Keratinocyte (primary cell): ENCODE data around the gene DRG1. TPM values are rescaled to one million over a fixed set of nuclear protein-coding genes. Genes with fewer than 3 reads are reported as not detected.

Source experiments
- DNase-seq: peaks from one replicate; pipeline ENCODE4 v3.0.0-alpha.2; 2011; ENCODE audit warnings: low read depth, missing footprints, low spot score
- FAIRE-seq: peaks from 2 replicates; lab custom pipeline; 2011; peaks lifted over from hg19 to GRCh38; lab: Jason Lieb, UNC
- H2AFZ ChIP-seq: 2 replicates; pipeline ENCODE4 v1.6.0; 2012; ENCODE audit warnings: low read length, control low read depth, inconsistent platforms; ENCODE audit not compliant: control insufficient read depth
- H3K27ac ChIP-seq: 2 replicates; pipeline ENCODE4 v1.5.1; 2011; ENCODE audit warnings: low read length; ENCODE audit not compliant: control insufficient read depth, insufficient read depth
- H3K27me3 ChIP-seq: 3 replicates; pipeline ENCODE4 v1.6.0; 2011; ENCODE audit warnings: low read length; ENCODE audit not compliant: control insufficient read depth, insufficient read depth; ENCODE audit errors: extremely low read depth
- H3K36me3 ChIP-seq, 2 experiments: 2 replicates in 1 of 2; 3 replicates in 1 of 2; pipeline ENCODE4 v1.5.1; 2011; ENCODE audit warnings: low read length in 2 of 2, mild to moderate bottlenecking in 1 of 2; ENCODE audit not compliant: control insufficient read depth in 2 of 2, insufficient read depth in 2 of 2; ENCODE audit errors: extremely low read depth in 1 of 2
- H3K4me1 ChIP-seq: 3 replicates; pipeline ENCODE4 v1.5.1; 2011; ENCODE audit warnings: low read length; ENCODE audit not compliant: control insufficient read depth, insufficient read depth; ENCODE audit errors: extremely low read depth
- H3K4me2 ChIP-seq: 3 replicates; pipeline ENCODE4 v1.6.0; 2011; ENCODE audit warnings: low read depth, low read length; ENCODE audit not compliant: control insufficient read depth, insufficient read depth; ENCODE audit errors: extremely low read depth
- H3K4me3 ChIP-seq, 3 experiments: fragments of 200-600 bp in 1 of 3; sonication (generic) in 1 of 3; 2 replicates in 2 of 3; 3 replicates in 1 of 3; pipeline ENCODE4 v1.5.1; 2011 to 2016; ENCODE audit warnings: low read length in 3 of 3, mild to moderate bottlenecking in 3 of 3, control low read depth in 2 of 3, inconsistent platforms in 1 of 3, low read depth in 1 of 3, mixed read lengths in 1 of 3, mixed run types in 1 of 3, moderate library complexity in 1 of 3; ENCODE audit not compliant: control insufficient read depth in 2 of 3, insufficient read depth in 2 of 3; ENCODE audit errors: extremely low read depth in 1 of 3
- H3K79me2 ChIP-seq: 2 replicates; pipeline ENCODE4 v1.6.0; 2012; ENCODE audit warnings: low read length; ENCODE audit not compliant: control insufficient read depth, insufficient read depth
- H3K9ac ChIP-seq: 3 replicates; pipeline ENCODE4 v1.6.0; 2011; ENCODE audit warnings: low read length; ENCODE audit not compliant: control insufficient read depth, insufficient read depth; ENCODE audit errors: extremely low read depth
- H3K9me1 ChIP-seq: 3 replicates; pipeline ENCODE4 v1.6.0; 2011; ENCODE audit warnings: low read length; ENCODE audit not compliant: control insufficient read depth, insufficient read depth; ENCODE audit errors: extremely low read depth
- H3K9me3 ChIP-seq: 2 replicates; pipeline ENCODE4 v1.5.1; 2012; ENCODE audit warnings: low read depth, low read length; ENCODE audit not compliant: control insufficient read depth
- H4K20me1 ChIP-seq: 3 replicates; pipeline ENCODE4 v1.6.0; 2011; ENCODE audit warnings: low read length; ENCODE audit not compliant: control insufficient read depth, insufficient read depth; ENCODE audit errors: extremely low read depth
- CTCF ChIP-seq, 3 experiments: IDR thresholded peaks in 1 of 3; conservative IDR thresholded peaks in 1 of 3; optimal IDR thresholded peaks in 1 of 3; 2 replicates in 2 of 3; 3 replicates in 1 of 3; pipeline versions ENCODE3 to v1.5.1; 2011; ENCODE audit warnings: low read length in 3 of 3, mild to moderate bottlenecking in 3 of 3, moderate library complexity in 2 of 3, control low read depth in 1 of 3, inconsistent platforms in 1 of 3; ENCODE audit not compliant: insufficient read depth in 2 of 3; ENCODE audit errors: extremely low read depth in 1 of 3
- EZH2 ChIP-seq: IDR thresholded peaks from one replicate; pipeline ENCODE4 v1.6.1; 2012; ENCODE audit warnings: inconsistent platforms, mild to moderate bottlenecking, low read length, moderate library complexity
- dilution Hi-C: fragments of 300-500 bp; cut with MboI; formaldehyde crosslinking; loops from one replicate; pipeline ENCODE4 v1.7.0; 2020; ENCODE audit warnings: low sequenced_read_pairs; ENCODE audit not compliant: extremely low pct_ligation_motif_present
- polyA minus RNA-seq, 3 experiments: library from RNA; depleted of rRNA, polyadenylated mRNA; stranded (reverse); fragments of >200 nt; gene quantifications; 1 replicate in 1 of 3; 2 replicates in 1 of 3; 3 replicates in 1 of 3; pipeline ENCODE4 v1.2.3, GENCODE V29; 2011
- polyA plus RNA-seq, 5 experiments: library from polyadenylated mRNA; depleted of rRNA in 3 of 5; stranded (reverse) in 3 of 5; stranded (forward) in 1 of 5; unstranded in 1 of 5; fragments of >200 nt; gene quantifications; 1 replicate in 1 of 5; 2 replicates in 3 of 5; 3 replicates in 1 of 5; pipeline versions ENCODE4 v1.2.1 to v1.2.3, GENCODE V29; 2011 to 2012; ENCODE audit warnings: missing spikeins in 2 of 5, low read depth in 1 of 5, low replicate concordance in 1 of 5

The DRG1 gene, protein sequence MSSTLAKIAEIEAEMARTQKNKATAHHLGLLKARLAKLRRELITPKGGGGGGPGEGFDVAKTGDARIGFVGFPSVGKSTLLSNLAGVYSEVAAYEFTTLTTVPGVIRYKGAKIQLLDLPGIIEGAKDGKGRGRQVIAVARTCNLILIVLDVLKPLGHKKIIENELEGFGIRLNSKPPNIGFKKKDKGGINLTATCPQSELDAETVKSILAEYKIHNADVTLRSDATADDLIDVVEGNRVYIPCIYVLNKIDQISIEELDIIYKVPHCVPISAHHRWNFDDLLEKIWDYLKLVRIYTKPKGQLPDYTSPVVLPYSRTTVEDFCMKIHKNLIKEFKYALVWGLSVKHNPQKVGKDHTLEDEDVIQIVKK
- polyA plus RNA-seq (60.6 to 87.4 TPM (median 86.9 TPM) in 3 replicates), polyA minus RNA-seq (22.6 to 94.3 TPM (median 70.4 TPM) in 3 replicates)
- polyA plus RNA-seq (2011; ENCODE audit: low read depth), result 71.9 TPM
- 60.7 and 93.9 TPM in 2 replicates for polyA plus RNA-seq (2011; cell fraction: cytosol; rRNA removed)
- polyA plus RNA-seq (2011; cell fraction: nucleus; rRNA removed), result 49.8 and 54.5 TPM in 2 replicates
- polyA plus RNA-seq (2012; ENCODE audit: low replicate concordance), result 48.1 and 59.2 TPM in 2 replicates
- 47.8 TPM for polyA minus RNA-seq (2011; cell fraction: cytosol; rRNA and poly(A)+ RNA removed)
- polyA minus RNA-seq (2011; cell fraction: nucleus; rRNA and poly(A)+ RNA removed), result 15.4 and 28.5 TPM in 2 replicates

DNA sequence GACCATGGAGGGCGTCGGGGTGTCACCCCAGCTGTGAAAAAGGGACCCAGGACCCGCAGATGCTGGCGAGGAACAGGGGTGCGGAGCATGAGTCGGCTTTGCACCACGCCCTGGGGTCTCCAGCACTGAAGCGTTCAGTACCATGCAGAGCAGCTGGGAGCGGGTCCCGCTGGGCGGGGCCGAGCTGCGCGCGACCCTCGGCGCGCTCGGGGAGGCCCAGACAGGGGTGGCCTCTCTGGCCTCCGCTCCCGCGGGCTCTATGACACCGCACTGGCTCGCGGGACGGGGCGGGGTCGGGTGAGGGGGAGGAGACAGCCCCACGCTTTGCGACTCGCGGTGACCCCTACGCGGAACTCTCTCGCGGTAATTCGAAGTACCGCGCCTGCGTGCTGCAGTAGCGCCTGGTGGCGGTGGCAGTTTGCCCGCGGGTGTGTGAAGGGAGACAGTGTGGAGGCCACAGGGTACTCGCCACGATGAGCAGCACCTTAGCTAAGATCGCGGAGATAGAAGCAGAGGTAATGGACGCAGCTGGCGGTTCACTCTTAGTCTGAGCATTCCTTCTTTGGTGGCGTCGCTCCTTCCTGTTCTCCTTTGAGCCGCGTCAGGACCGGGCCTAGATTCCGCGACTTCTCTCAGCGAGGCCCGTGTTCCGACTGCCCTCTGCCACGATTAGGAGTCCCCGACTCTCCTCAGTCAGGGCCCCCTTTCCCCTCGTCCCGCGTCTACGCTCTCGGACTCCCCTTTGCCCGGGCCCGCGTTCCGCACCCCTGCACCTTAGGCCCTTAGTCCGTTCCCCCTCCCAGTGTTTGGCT, at the start of gene DRG1:
Gene DRG1 (plus strand): TSS at position 394 of the 812 bp plus-strand sequence. CDS start 80 bp downstream, at position 474.
- Histone ChIP-seq H3K9ac (peak within 1 kb of the TSS; percentile 100), H3K4me1 (peaks cover 11% of the 10 kb centered on the region), H3K9me3 (no peaks in the 10 kb centered on the region), H4K20me1 (no peaks in the 10 kb centered on the region), H3K79me2 (peaks cover 39% of the 10 kb centered on the region), H3K4me3 (peak within 1 kb of the TSS; percentile 90 to 96 (median 95)), H3K9me1 (no peaks in the 10 kb centered on the region), H2AFZ (peak within 1 kb of the TSS; percentile 99), H3K27me3 (no peaks in the 10 kb centered on the region), H3K4me2 (peak within 1 kb of the TSS; percentile 60), H3K27ac (peak within 1 kb of the TSS; percentile 97), H3K36me3 (peaks cover 3 to 28% of the 10 kb centered on the region in 2 experiments)
- TF ChIP-seq CTCF (optimal IDR thresholded peaks at IDR 0.05 in 1 of 3, IDR thresholded peaks at IDR 0.05 in 1 of 3, conservative IDR thresholded peaks at IDR 0.05 in 1 of 3; ENCODE audit: extremely low read depth in 1 of 3, insufficient read depth in 2 of 3, low read length in 3 of 3) (no peak), EZH2 (no peak)
- FAIRE-seq, result peak; percentile 85
- peak; percentile 77 for DNase-seq
- dilution Hi-C loops, result no loop called here

DNA sequence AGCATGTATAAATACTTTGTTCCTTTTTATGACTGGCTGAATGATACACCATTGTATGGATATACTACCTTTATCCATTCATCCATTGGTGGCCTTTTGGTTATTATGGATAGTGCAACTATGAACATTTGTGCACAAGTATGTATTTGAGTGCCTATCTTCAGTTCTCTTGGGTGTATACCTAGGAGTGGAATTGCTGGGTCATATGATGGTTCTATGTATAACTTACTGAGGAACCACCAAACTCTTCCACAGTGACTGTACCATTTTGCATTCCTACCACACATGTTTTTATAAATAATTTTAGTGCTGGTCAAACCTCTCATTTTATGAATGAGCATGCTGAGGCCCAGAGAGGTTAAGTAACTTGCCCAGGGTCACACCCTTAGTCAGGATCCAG, 49.4 kb upstream of the DRG1 start:
- no peak for TF ChIP-seq EZH2
- no peak for TF ChIP-seq CTCF (optimal IDR thresholded peaks at IDR 0.05 in 1 of 3, IDR thresholded peaks at IDR 0.05 in 1 of 3, conservative IDR thresholded peaks at IDR 0.05 in 1 of 3; ENCODE audit: extremely low read depth in 1 of 3, insufficient read depth in 2 of 3, low read length in 3 of 3)
- no peak overlapping the region for H2AFZ ChIP-seq
- dilution Hi-C loops, result no loop called here
- H3K9ac ChIP-seq, result no peak overlapping the region
- no peaks in the 10 kb centered on the region for H3K36me3 ChIP-seq
- H3K27me3 ChIP-seq, result no peaks in the 10 kb centered on the region
- DNase-seq, result no peak
- no peaks in the 10 kb centered on the region for H4K20me1 ChIP-seq
- no peak for FAIRE-seq
- no peak overlapping the region for H3K4me3 ChIP-seq
- no peaks in the 10 kb centered on the region for H3K9me3 ChIP-seq
- H3K27ac ChIP-seq, result no peak overlapping the region
- no peak overlapping the region for H3K4me2 ChIP-seq
- H3K4me1 ChIP-seq, result peaks cover 12% of the 10 kb centered on the region
- no peaks in the 10 kb centered on the region for H3K9me1 ChIP-seq
- peaks cover under 1% of the 10 kb centered on the region for H3K79me2 ChIP-seq
